NCI-H69 (cell line): ENCODE measurements around the gene SPINK1.
"Not testable (repeated sequence)": the region's sequence is repeated elsewhere in the genome, so short reads cannot be mapped to it uniquely, and the experiment has no call there.

Experiments used
- DNase-seq: peaks from one replicate; lab custom pipeline; 2025; lab: John Stamatoyannopoulos, UW

Gene SPINK1, protein sequence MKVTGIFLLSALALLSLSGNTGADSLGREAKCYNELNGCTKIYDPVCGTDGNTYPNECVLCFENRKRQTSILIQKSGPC

DNA sequence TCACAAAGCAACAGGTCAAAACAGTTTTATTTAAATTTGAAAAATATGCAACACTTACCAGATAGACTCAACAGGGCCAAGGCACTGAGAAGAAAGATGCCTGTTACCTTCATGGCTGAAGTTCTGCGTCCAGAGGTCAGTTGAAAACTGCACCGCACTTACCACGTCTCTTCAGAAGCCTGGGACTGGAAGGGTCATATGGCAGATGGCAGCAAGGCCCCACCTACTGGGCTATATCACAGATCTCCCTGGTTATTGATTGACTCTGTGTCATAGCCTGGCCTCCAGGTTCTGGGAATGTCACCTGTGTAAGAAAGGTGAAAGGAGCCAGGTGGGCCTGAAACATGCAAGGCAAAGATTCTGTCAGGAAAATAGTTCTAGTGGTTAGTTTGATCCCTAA is at the start of gene SPINK1:
Gene SPINK1 (minus strand): TSS at position 207 of the 400 bp plus-strand sequence. CDS start 94 bp downstream, at position 113.
- no peak for DNase-seq

DNA sequence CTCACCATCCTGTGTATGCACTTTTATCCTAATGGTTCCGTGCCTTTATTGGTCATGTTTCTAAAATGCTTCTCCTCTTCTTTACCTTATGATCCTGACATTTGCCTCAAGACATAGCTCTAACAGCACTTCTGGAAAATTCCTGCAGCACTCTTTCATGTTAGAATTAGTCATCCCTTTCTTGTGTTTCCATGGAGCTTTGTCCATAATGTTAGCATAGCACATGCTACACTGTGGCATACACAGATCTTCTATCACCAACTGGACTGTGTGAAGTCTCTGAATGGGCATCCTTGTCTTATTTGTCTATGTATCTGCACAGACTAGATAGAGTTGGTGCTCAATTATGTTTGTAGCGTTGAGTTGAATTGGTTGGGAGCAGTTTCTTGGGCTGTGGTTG is 49.0 kb upstream of the SPINK1 start:
- no peak for DNase-seq

DNA sequence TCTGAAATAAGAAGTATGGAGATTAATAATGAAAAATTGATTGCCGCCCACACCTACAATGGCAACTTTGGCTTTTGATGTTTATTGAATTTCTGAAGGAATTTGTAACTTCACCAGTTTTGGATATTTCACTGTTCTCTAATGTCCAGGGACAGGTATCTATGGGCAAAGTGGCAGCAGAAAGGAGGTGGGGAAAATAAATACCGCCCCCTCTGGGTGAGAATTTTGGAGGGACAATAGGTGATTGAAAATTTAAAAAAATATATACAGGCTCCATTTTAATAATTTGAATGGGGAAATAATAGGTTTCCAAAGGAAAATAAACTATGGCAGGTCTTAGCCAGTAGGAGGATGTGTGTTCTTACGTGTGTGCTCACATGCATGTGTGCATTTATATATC is 48.3 kb upstream of the SPINK1 start:
- no peak for DNase-seq

DNA sequence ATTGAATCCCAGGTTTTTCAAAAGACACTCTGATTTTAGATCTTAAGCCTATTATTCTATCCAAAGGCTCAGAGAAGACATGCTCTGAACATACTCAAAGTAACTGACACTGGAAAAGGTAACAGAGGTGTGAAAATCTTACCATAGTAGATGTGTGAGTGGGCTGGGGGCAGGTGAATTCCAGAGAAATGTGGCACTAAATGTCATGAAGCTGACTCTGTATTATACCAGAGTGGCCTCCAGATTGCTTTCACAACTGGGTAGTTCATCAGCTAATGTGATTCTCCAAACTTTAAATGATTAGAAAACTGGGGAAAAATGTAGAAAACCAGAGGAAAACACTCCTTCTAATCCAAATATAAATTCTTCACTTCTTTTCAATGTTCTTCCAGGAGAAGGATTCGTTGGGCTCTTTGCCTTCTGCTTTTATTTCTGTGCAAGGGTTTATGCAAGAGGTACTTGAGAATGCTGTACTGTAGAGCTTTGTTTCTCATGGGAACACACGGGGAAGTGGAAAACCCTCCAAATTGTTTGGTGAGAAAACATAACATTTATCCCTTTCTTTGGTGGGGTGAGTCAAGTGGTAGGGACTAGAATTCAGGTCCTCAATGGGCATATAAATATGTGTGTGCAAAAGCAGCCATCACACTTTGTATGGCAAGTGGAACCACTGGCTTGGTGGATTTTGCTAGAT is 46.7 kb upstream of the SPINK1 start, which contains the start of gene SCGB3A2:
Gene SCGB3A2 (plus strand): TSS at position 646 of the 694 bp plus-strand sequence. CDS start 93 bp downstream, outside the sequence.
- no peak for DNase-seq

DNA sequence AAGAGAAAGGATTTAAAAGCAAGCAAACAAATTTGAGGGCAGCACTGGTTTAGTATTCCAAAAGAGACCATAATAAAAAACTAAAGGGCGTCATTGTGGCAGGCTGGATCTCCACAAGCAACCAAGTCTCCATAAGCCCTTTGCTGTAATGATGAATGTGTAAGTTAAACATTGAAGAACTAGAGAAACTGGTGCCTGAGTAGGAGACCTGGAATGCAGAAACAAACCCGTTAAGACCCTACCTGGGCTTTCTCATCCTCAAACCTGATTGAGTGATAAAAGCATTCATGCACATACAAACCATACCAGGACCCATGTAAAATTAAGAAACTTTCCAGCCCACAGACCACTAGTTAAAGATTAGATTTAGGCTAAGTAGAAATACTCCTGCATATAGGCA is 45.2 kb upstream of the SPINK1 start:
- no peak for DNase-seq

DNA sequence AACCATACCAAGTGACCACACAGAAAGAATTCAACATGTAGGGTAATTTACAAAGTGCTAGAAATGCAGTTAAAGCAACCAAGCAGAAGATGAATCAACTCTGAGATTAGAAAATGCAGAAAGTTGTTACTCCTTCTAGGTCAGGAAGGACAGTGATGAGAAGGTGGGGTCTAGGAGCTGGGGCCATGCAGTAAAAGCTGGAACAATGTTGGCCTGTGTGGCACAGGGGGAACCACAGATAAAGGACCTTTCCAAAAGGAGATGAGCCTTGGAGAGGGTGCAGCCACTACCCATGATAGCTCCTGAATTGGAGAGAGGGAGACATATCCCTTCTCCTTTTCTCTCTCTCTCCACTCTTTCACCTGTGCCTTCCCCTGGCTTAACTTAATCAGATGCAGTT is 44.7 kb upstream of the SPINK1 start:
- no peak for DNase-seq

DNA sequence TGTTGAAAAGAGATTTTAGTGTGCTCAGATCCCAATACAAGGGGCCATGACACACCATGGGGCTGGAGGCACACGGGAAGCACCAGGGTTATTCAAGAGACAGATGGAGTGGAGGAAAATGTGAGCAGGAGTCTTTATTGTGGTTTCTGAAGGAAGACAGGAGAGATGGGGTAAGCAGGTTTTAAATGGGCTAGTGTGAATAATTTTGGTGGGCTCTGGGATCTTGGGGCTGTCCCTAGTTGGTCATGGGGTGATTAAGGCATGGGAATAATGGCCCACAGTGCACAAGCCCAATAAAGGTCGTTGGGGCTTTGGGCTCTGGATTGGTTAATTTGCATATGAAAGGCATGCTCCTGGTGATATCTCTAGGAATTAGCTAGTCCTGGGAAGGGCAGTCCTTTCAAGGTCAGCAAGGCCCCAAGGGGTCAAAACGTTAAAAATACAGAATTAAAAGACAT is 43.5 kb upstream of the SPINK1 start:
- DNase-seq, result no peak

DNA sequence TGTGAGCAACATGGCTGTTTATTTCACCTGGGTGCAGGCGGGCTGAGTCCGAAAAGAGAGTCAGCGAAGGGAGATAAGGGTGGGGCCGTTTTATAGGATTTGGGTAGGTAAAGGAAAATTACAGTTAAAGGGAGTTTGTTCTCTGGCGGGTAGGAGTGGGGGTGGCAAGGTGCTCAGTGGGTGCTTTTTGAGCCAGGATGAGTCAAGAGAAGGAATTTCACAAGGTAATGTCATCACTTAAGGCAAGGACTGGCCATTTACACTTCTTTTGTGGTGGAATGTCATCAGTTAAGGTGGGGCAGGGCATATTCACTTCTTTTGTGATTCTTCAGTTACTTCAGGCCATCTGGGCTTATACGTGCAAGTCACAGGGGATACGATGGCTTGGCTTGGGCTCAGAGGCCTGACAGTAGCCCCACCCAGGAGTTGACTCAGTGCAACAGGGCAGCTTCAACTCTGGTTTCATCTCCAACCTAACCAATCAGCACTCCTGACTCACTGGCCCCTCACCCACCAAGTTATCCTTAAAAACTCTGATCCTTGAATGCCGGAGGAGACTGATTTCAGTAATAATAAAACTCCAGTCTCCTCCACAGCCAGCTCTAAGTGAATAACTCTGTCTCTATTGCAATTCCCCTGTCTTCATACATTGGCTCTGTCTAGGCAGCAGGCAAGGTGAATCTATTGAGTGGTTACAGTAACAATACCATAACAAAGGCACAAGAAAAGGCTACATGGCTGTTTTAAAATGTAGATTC is 42.8 kb upstream of the SPINK1 start:
- DNase-seq, result not testable (repeated sequence)

DNA sequence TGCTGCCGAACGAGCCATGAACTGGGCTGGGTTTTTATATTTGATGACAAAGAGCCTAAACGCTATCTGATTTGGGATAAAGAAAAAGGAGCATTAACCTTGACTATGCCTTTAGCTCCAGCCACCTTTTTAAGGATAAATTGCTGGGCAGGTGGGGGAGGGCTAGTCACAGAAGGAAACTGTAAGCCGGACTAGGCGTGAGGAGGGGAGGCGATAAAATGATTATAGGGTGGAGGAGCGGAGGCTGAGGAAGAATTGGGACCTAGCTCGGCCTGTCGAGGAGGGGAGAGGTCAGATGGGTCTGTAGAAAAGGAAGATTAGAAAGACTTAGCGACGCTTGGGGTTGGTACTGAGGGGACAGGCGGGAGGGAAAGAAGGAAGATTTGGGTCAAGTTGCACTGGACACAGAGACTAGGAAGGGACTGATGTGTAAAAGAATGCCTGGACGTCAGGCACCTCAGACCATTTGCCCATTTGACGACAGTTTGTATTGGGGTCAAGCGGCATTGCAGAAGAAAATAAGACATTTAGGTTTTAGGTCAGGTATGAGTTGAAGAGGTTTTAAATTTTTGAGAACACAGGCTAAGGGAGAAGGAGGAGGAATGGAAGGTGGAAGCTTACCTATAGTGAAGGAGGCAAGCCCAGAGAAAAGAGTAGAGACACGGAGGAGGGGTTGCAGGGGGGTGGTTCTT is 41.4 kb upstream of the SPINK1 start:
- not testable (repeated sequence) for DNase-seq

DNA sequence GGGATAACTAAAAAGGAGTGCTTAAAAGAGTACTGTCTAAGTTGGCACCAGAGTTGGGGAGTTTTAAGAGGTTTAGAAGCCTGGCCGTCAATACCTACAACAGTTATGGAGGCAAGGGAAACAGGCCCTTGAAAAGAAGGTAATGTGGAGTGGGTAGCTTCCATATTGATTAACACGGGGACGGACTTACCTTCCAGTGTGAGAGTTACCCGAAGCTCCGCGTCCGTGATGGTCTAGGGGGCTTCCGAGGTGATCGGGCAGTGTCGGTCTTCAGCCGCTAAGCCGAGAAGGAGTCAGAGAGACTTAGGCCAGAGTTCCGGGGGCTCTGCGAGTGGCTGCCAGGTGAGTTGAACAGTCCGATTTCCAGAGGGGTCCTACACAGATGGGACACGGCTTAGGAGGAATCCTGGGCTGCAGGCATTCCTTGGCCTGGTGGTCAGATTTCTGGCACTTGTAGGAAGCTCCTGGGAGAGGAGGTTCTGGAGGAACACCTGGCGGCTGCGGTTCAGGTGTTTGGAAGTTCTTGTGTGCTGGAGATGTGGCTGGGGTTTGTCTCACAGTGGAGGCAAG is 40.6 kb upstream of the SPINK1 start:
- not testable (repeated sequence) for DNase-seq

DNA sequence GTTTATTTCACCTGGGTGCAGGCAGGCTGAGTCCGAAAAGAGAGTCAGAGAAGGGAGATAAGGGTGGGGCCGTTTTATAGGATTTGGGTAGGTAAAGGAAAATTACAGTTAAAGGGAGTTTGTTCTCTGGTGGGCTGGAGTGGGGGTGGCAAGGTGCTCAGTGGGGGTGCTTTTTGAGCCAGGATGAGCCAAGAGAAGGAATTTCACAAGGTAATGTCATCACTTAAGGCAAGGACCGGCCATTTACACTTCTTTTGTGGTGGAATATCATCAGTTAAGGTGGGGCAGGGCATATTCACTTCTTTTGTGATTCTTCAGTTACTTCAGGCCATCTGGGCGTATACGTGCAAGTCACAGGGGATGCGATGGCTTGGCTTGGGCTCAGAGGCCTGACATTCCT is 38.4 kb upstream of the SPINK1 start:
- DNase-seq, result not testable (repeated sequence)

DNA sequence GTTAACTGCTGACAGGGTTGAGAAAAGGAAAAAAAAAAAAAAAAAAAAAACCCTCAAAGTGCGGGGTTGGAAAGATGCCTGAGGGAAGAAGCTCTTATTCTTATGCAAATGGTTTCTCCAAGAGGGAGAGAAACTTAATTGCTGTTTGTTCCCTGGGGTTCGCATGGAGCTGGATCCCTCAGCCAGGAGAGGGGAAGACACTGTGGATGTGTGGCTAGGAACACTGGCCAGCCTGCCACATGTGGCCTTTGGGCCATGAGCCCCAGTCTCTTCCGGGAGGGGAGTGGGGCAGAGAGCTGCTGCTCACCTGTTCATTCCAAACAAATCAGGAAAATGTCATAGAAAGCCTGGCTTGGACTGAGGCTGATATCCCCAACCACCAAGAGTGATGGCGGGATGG is 37.6 kb upstream of the SPINK1 start:
- DNase-seq, result peak; percentile 82

DNA sequence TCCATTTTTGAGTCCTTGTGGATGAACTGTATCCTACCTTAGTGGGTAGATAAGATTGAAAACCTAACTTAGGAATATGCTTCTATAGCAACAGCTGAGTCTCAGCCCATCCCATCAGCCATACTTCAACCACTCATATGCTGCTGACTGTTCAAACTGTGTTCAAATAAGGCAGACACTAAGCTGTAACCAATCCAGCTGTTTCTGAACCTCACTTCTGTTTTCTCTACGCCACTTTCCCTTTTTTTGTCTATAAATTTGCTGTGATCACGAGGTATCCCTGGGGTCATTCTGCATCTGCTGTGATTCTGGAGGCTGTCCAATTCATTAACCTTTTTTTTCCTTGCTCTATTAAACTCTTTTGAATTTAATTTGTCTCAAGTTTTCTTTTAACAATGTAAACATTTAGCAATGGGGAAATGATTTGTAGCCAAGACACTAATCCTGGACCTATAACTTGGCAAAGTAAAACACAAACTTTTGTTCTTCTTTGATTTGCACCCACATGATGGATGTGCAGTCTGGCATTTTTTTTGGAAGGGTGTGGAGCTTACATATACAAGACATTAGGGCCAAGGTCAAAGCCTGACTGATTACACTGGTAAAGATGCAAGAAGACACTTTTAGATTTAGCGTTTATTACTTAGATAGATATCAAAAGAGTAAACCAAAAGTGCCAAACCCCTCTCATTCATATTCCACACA is 32.1 kb upstream of the SPINK1 start:
- peak; percentile 93 for DNase-seq

DNA sequence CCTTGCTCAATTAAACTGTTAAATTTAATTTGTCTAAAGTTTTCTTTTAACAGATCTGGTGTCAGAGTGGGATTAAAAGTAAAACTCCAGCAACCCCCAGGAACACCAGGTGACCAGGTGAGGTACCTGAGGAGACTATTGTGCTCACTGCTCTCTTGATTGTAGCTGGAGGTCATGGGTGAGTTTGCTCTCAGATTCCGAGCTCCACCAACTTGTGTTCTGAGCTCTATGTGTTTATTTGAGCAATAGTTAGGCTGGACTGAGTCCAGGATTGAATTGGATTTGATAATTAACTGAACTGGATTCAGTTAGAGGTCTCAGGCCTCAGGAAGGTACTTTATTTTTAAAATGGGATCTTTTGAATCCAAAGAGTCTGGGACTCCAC is 29.2 kb upstream of the SPINK1 start:
- peak; percentile 99 for DNase-seq

DNA sequence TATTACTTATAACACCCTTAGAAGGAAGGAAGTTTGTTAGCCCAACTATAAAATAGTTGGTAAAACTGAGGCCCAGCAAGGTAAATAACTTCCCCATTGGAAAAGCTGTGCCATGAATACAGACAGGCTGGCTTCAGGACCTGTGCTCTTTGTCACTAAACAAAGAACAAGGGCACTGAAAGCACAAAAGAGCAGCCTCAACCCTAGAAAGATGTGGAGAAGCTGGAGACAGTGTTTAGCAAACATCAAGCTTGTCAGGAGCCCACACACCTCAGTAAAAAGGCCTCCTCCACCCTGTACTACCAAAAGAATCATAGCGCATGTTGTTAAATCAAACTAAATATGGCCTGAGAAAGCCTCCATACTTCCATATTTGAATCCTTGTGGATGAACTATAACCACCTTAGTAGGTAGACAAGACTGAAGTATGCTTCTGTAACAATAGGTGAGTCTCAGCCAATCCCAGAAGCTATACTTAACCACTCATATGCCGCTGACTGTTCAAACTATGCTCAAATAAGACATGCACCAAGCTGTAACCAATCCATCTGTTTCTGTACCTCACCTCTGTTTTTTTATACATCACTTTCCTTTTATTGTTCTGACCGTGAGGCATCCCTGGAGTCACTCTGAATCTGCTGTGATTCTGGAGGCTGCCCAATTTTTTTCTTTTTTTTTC is 28.6 kb upstream of the SPINK1 start:
- DNase-seq, result peak; percentile 99

DNA sequence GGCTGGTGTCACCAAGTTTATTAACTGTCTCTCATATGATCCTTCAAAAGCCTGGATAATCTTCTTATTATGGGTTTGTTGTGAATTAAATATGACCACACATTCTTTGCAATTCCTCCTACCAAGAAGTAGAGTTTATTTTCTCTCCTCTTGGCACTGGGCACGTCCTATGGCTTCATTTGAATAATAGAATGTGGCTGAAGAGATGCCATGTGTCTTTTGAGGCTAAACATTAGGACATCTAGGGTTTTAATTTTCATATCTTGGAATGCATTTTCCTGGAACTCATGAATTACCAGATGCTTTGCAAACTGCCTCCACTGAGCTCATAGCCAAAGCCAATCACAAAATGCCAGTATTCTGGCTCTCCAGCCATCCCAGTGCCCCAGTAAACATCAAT is 27.1 kb upstream of the SPINK1 start:
- no peak for DNase-seq

DNA sequence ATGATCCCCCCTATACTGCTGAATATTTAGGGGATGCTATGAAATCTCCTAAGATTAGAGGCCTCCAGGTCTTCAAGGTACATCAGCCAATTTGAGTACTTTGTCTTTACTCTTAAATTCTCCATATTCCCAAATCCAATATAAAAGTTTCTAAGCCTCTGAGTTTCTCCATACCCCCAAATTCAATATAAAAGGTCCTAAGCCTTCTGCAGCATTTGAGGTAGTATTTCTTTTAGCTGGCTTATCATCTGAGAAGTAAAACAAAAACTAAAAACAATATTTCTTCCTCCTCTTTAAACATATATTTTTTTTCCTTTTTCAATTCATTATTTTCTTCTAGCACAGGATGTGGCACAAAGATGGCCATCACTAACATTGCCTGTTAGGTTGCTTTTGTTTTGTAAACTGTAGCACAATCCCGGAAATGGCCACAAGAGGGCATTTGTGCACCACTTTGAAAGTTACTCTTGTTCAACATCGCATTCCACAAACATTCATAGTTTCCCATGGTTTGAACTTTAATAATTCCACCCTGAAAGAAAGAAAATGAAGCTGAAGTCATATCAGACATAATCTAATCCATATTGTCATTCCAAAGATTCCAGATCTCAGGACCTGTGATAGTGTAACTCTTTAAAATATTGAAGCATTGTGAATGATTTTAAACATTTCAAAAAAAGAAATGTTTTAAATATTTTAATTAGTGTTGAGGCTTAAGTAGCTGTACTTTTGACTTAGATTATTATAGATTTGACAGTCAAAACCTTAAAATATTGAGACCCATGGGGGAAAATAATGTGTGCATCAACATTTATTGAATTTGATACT is 26.0 kb upstream of the SPINK1 start:
- DNase-seq, result peak; percentile 80

DNA sequence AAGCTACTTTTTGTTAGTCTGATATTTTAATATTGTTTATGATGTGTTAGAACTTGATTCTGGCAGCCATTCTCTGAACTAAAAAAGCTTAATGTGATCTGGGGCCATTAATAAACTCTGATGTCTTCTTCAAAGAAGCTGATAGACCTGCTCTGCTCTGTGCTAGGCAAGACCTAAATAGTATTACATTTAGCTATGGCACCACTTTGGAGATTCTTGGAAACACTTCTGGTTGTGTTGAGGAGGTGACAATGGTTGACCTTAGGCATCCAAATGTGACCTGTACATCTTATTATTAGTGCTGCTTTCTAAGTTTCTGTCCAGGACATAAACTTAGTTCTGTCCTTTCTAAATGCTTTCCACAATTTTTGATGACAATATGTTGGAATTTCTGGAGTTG is 25.3 kb upstream of the SPINK1 start:
- DNase-seq, result no peak

DNA sequence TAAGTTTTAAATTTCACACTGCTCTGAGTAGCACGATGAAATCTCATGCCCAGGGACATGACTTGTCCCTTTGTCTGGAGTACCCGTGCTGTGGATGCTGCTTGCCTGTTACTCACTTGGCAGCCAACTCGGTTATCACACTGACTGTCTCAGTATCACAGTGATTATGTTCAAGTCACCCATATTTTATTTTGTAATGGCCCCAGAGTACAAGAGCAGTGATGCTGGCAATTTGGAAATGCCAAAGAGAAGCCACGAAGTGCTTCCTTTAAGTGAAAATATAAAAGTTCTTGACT is 24.3 kb upstream of the SPINK1 start:
- no peak for DNase-seq
